Skin of body (tissue), 2 donors: ENCODE measurements around the gene TUBGCP3. TPM values are rescaled to one million over a fixed set of nuclear protein-coding genes. Genes with fewer than 3 reads are reported as not detected.

Experiments
- DNase-seq: peaks from one replicate; lab custom pipeline; 2025; lab: John Stamatoyannopoulos, UW
- total RNA-seq: library from RNA; depleted of rRNA; stranded (reverse); fragments of >200 nt; gene quantifications from one replicate; pipeline ENCODE4 v1.2.3, GENCODE V29; 2014

Gene TUBGCP3
- total RNA-seq, 1 donor from 2014 or later: 25.5 TPM

DNA sequence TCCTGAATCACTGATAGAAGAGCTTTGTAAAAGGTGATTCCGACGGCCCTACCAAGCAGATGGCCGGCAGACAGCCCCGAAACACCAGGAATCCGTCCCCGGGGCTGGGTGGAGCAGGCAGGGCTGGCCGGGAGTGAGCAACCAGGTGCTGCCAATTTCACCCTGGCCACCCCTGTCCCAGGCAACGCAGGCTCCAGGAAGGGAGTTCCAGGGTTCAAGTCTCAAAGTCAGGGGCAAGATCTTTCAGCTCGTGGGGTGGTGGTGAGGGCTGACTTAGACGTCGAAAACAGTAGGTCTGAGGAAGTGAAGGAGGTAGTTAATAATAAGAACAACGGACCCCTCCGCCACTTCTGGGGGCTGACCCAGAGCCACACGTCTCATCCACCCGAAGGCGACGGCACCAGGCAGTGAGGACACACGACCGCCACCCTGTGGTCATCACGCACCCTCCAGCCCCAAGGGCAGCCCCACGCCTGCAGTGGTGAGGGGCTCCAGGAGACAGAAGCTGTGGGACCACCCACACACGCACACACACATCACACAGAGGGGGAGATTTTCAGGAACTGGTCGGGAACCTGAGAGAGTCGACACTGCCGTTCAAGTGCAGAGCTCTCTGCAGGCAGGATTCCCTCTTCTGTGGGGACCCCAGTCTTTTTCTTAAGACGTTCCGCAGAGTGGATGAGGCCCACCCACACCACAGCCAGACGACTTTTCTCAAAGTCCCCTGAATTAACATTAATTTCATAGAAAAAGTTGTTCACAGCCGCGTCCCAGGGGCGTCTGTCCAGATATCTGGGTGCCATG is 144.6 kb downstream of the TUBGCP3 start:
- no peak for DNase-seq

DNA sequence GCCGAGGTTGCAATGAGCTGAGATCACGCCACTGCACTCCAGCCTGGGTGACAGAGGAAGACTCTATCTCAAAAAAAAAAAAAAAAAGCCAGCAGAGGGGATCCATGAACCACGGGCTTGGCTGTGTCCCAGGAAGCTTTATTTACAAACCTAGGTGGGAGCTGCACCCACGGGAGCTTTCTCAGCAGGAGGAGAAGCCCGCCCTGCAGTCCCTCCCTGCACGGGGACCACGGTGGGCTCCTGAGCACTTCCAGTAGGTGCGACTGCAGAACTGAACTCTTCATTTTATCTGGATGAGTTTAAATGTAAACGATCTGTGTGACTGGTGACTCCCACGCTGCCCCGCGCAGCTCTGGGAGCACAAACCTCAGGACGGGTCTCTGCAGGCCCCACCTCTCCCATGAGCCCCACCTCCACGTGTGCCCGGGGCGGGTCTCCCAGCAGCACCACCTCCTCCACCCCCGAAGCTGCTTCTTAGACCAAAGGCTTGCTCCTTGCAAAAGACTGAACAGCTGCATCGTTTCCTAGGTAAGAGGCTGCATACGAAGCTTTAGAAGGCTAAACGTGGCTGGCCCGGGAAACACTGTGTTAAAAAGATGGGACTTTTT is 145.4 kb downstream of the TUBGCP3 start:
- no peak for DNase-seq

DNA sequence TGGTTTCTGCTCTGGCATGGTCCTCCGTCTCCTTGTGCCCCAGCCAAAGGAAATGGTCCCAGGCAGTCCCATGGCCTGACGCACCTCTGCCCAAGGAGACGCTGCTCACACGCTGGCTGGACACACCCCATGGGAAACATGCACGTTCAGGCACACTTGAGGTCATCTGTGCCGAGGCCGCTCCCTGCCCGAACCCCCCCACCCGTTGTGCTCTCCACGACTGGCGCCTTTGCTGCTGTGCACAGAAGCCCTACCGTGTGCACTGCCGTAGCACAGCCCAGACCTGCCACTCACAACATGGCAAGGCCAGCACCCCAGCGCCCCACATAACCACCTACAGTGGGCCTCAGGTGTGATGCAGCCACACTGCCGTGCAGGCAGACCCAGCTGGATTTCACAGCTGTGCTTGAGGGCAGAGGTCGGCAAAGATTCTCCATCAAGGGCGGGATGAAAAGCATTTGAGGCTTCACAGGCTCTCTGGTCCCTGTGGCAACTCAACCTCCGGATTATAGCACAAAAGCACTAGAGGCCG is 146.1 kb downstream of the TUBGCP3 start:
- DNase-seq: no peak

DNA sequence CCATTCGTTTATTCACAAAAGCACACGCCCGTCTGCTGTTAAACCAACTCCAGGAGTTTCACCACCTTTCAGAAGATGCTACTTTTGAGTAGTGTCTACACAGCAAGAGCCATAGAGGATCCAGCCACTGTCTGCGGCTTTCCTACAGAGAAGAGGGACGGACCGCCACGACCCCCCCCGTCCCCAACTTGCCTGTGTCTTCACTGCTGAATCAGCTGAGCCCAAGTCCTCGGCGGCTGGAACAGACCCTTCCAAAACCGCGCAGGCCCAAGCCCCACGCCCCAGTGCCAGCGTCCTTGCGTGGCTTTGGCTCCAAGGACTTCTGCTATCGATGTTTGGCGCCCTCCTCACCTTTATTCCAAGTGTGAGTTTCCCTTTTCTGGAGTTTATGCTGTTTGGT is 146.7 kb downstream of the TUBGCP3 start:
- no peak for DNase-seq

DNA sequence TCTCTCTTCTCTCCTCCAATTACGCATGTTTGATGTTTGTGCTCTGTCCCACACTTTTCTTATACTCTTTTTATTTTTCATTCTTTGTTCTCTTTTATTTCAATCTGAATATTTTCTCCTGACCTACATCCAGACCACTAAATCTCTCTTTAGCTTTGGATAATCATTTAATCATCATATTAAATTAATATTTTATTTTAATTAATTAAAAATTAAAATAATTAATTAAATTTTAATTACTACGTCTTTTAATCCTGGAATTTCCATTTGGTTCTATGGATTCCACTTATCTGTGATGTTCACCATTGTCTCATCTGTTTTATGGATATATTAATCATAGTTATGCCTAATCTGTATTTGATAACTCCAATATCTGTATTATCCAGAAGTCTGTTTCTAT is 149.4 kb downstream of the TUBGCP3 start:
- no peak for DNase-seq

DNA sequence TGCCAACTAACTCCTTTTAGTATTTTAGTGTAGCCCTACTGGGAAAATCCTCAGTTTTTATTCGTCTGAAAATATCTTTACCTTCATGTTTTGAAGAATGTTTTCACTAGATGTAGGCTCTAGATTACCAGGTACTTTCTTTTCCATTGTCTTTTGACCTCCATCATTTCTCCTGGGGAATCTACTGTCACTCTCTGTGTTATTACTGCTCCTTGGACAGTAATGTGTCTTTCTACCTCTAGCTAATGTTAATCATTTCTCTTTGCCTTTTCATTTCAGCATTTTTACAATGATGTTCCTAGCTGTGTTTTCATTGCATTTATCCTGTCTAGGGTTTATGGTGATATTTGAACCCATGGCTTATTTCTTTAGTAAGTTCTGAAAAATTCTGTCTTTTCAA is 149.9 kb downstream of the TUBGCP3 start:
- no peak for DNase-seq

DNA sequence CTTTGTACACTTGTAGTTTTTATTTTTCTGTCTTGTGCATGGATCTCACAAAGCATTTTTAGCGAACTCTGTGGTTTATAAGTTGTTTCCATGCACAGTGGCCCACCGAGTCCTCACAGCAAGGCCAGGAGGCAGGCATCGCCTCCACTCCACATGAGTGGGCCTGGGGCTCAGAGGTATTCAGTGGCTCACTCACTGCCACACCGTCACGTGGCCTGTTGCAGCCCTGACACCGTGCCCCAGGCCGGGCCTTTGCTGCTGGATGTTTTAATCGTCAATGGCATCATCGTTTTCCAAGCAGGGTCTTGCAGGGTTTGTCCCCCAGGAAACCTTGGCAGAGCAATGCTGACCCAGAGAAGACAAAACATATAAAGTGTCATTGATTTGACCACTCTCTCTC is 152.0 kb downstream of the TUBGCP3 start:
- DNase-seq: no peak

Other genes starting within 250 kb of the TUBGCP3 start
- gene SPACA7, start 211.8 kb downstream of the TUBGCP3 start, total RNA-seq: not detected
- 22.1 TPM for gene ATP11A, start 101.9 kb upstream of the TUBGCP3 start, total RNA-seq